ENCODE measurements around the gene KCTD16.

The KCTD16 gene

DNA sequence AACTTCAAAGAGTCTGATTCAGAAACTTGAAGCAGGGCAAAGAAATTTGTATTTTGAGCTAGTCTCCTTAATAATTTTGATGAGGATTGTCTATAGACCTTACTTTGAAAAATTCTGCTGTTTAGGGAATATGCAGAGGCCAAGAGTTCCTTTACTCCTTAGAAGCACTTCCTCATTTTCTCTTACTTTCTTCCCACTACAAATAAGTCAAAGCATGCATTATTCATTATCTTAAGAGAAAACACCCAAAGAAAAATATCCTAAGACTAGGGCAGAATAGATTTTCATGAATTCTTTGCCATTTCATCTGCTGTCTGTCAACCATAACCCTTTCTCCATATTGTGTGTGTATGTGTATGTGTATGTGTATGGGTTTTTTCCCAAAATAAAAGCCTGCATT, 307.9 kb downstream of the KCTD16 start:
- Histone ChIP-seq H3K27me3 (ENCODE audit: control insufficient read depth in 1 of 2, insufficient read depth in 2 of 2, low read length in 2 of 2) (no peaks in the 10 kb centered on the region), H3K4me3 (ENCODE audit: low read depth in 1 of 2, low read length in 2 of 2) (no peak overlapping the region), H3K36me3 (ENCODE audit: control insufficient read depth in 1 of 2, insufficient read depth in 2 of 2, low read length in 2 of 2) (no peaks in the 10 kb centered on the region), H3K27ac (ENCODE audit: low read depth, low read length) (no peak overlapping the region), H3K9me3 (ENCODE audit: control insufficient read depth in 1 of 2, low read length in 2 of 2) (no peaks in the 10 kb centered on the region), H3K4me1 (ENCODE audit: control insufficient read depth in 1 of 2, insufficient read depth in 2 of 2, low read length in 2 of 2) (no peaks in the 10 kb centered on the region), H3K9ac (ENCODE audit: low read depth in 1 of 2, low read length in 2 of 2) (no peak overlapping the region)

DNA sequence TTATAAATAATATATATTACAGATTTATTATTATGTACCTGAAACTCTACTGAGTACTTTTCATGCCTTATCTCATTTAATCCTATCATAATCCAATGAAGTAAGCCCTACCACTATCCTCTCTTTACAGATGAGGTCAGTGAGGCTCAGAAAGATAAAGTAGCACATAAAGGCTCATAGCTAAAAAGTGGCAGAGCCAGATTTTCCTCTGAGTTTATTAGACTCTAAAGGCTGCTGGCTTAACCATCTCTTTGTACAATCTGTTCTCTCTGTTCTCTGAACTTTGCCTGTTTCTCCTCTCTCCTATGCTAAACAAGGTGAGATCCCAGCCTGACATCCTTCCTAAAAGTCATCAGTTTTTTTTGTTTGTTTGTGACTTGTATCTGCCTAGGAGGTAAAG, 311.2 kb downstream of the KCTD16 start:
- Histone ChIP-seq H3K4me1 (ENCODE audit: control insufficient read depth in 1 of 2, insufficient read depth in 2 of 2, low read length in 2 of 2) (no peaks in the 10 kb centered on the region), H3K27ac (ENCODE audit: low read depth, low read length) (no peak overlapping the region), H3K4me3 (ENCODE audit: low read depth in 1 of 2, low read length in 2 of 2) (no peak overlapping the region), H3K9ac (ENCODE audit: low read depth in 1 of 2, low read length in 2 of 2) (no peak overlapping the region), H3K27me3 (ENCODE audit: control insufficient read depth in 1 of 2, insufficient read depth in 2 of 2, low read length in 2 of 2) (peaks cover 0 to 2% of the 10 kb centered on the region in 2 donors), H3K36me3 (ENCODE audit: control insufficient read depth in 1 of 2, insufficient read depth in 2 of 2, low read length in 2 of 2) (no peaks in the 10 kb centered on the region), H3K9me3 (ENCODE audit: control insufficient read depth in 1 of 2, low read length in 2 of 2) (no peaks in the 10 kb centered on the region)

DNA sequence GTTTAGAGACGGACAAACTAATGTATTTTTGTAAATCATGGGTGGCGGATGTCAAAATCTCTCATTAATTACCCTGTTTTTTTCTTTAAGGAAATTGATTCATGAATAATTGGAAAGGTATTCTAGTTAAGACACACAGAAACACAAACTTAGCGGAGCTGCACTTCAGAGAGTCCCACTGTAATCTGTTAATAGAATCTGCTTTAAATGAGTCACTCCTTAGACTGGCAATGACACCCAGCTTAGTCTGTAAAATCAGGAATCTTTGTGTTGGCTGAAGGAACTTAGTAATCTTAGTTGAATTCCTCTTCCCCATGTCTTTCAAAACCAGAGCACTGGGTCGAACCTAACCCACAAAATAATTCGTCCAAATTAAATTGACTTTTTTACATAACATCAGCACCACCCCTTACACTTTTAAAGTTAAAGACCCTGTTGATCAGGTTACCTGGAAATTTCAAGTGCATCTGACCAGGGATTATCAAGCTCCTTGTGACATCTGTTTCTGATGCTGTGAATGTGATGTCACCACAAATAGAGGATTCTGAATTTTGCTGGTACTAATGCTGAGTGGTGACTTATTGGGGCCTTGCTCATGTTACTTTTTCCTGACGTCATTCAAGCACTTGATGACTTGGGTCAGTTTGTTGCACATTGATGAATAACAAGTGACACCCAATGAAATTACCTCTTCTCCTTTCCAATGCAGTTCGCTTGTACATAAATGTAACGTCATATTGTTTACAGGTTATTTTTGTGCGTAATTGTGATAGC, 313.6 kb downstream of the KCTD16 start:
- H3K4me3 ChIP-seq (ENCODE audit: low read depth in 1 of 2, low read length in 2 of 2): no peak overlapping the region

DNA sequence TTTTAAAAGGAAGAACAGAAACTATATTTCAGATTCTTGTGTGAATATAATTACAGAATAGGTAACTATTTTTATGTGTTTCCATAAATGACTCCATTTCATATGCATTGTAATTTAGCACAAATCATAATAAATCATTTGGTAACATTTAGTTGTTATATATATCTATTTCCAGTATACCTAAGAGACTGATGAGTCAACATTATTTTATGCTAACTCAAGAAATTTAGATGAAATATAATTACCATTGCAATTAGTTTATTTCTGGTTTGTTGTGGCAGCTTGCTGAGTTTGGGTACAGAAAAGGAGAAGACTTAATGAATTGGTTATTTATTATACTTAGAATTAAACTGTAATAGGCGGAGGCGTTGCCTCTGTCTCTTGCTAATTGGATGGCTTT, 314.9 kb downstream of the KCTD16 start:
- no peak overlapping the region for H3K9ac ChIP-seq (ENCODE audit: low read depth in 1 of 2, low read length in 2 of 2)
- H3K9me3 ChIP-seq (ENCODE audit: control insufficient read depth in 1 of 2, low read length in 2 of 2): no peaks in the 10 kb centered on the region
- H3K4me1 ChIP-seq (ENCODE audit: control insufficient read depth in 1 of 2, insufficient read depth in 2 of 2, low read length in 2 of 2): no peaks in the 10 kb centered on the region
- H3K27ac ChIP-seq (ENCODE audit: low read depth, low read length): no peak overlapping the region
- peaks cover 0 to 2% of the 10 kb centered on the region in 2 donors for H3K27me3 ChIP-seq (ENCODE audit: control insufficient read depth in 1 of 2, insufficient read depth in 2 of 2, low read length in 2 of 2)
- no peak overlapping the region for H3K4me3 ChIP-seq (ENCODE audit: low read depth in 1 of 2, low read length in 2 of 2)
- H3K36me3 ChIP-seq (ENCODE audit: control insufficient read depth in 1 of 2, insufficient read depth in 2 of 2, low read length in 2 of 2): no peaks in the 10 kb centered on the region

More for the DNA sequence above, 313.6 kb downstream of the KCTD16 start:
- Histone ChIP-seq H3K27ac (ENCODE audit: low read depth, low read length) (no peak overlapping the region), H3K27me3 (ENCODE audit: control insufficient read depth in 1 of 2, insufficient read depth in 2 of 2, low read length in 2 of 2) (peaks cover 0 to 2% of the 10 kb centered on the region in 2 donors), H3K9ac (ENCODE audit: low read depth in 1 of 2, low read length in 2 of 2) (no peak overlapping the region), H3K9me3 (ENCODE audit: control insufficient read depth in 1 of 2, low read length in 2 of 2) (no peaks in the 10 kb centered on the region), H3K4me1 (ENCODE audit: control insufficient read depth in 1 of 2, insufficient read depth in 2 of 2, low read length in 2 of 2) (no peaks in the 10 kb centered on the region), H3K36me3 (ENCODE audit: control insufficient read depth in 1 of 2, insufficient read depth in 2 of 2, low read length in 2 of 2) (no peaks in the 10 kb centered on the region)

DNA sequence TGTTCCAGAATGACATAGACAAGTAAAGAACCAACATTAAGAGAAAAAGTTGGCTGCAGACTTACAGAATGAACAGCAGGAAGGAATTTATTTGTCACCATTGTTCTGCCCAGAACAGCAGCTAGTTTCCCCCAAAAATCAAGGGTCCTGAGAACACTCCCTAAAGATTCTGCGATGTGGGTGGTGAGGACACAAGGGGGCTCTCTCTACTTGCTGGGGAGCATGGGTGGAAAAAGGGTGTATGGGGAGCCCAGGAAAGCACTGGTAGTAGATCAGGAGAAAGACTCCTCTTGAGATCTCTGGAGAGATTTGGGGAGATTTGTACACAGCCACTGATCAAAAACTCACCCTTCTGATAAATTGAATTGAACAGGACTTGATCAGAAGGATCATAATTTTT, 316.5 kb downstream of the KCTD16 start:
- Histone ChIP-seq H3K36me3 (ENCODE audit: control insufficient read depth in 1 of 2, insufficient read depth in 2 of 2, low read length in 2 of 2) (no peaks in the 10 kb centered on the region), H3K4me3 (ENCODE audit: low read depth in 1 of 2, low read length in 2 of 2) (no peak overlapping the region), H3K27ac (ENCODE audit: low read depth, low read length) (no peak overlapping the region), H3K4me1 (ENCODE audit: control insufficient read depth in 1 of 2, insufficient read depth in 2 of 2, low read length in 2 of 2) (no peaks in the 10 kb centered on the region), H3K9me3 (ENCODE audit: control insufficient read depth in 1 of 2, low read length in 2 of 2) (no peaks in the 10 kb centered on the region), H3K9ac (ENCODE audit: low read depth in 1 of 2, low read length in 2 of 2) (no peak overlapping the region), H3K27me3 (ENCODE audit: control insufficient read depth in 1 of 2, insufficient read depth in 2 of 2, low read length in 2 of 2) (peaks cover 0 to 2% of the 10 kb centered on the region in 2 donors)

DNA sequence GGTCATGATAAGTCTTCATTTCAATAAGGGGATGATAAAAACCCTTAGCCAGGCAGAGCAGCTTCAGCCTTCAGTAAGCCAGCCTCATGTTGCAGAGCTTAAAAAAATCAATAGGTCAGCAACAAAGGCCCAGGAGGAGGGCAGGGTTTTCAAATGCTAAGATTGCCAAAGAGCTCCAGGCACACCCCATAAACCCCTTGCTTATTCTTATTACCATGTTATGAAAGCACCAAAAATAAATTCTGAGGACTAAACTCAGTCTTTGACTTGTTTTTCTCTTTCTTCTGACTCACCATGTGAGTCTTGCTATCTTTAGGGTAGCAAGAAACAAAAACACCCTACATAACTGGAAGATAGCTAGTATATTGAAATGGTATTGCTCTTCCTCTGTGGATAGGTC, 317.1 kb downstream of the KCTD16 start:
- H3K36me3 ChIP-seq (ENCODE audit: control insufficient read depth in 1 of 2, insufficient read depth in 2 of 2, low read length in 2 of 2): no peaks in the 10 kb centered on the region
- no peak overlapping the region for H3K9ac ChIP-seq (ENCODE audit: low read depth in 1 of 2, low read length in 2 of 2)
- peaks cover 0 to 2% of the 10 kb centered on the region in 2 donors for H3K27me3 ChIP-seq (ENCODE audit: control insufficient read depth in 1 of 2, insufficient read depth in 2 of 2, low read length in 2 of 2)
- H3K9me3 ChIP-seq (ENCODE audit: control insufficient read depth in 1 of 2, low read length in 2 of 2): no peaks in the 10 kb centered on the region
- H3K4me3 ChIP-seq (ENCODE audit: low read depth in 1 of 2, low read length in 2 of 2): no peak overlapping the region
- no peaks in the 10 kb centered on the region for H3K4me1 ChIP-seq (ENCODE audit: control insufficient read depth in 1 of 2, insufficient read depth in 2 of 2, low read length in 2 of 2)
- H3K27ac ChIP-seq (ENCODE audit: low read depth, low read length): no peak overlapping the region

DNA sequence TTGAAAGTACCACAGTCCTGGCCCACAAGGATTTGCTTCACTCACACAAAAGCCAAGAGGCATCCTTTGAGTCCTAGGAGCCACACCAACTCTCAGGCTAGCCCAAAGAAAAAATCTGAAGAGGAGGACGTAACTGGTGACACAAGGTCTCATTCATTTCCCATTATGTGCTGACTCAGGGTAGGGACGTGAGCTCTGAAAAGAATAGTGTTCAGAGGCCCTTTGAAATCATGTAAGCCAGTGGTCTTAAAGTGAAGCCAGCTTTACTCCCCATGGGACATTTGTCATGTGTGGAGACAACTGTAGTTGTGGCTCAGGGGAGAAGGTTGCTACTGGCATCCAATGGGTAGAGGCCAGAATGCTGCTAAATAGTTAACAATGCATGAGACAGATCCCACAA, 332.4 kb downstream of the KCTD16 start:
- Histone ChIP-seq H3K27ac (ENCODE audit: low read depth, low read length) (no peak overlapping the region), H3K4me1 (ENCODE audit: control insufficient read depth in 1 of 2, insufficient read depth in 2 of 2, low read length in 2 of 2) (no peaks in the 10 kb centered on the region), H3K4me3 (ENCODE audit: low read depth in 1 of 2, low read length in 2 of 2) (no peak overlapping the region), H3K27me3 (ENCODE audit: control insufficient read depth in 1 of 2, insufficient read depth in 2 of 2, low read length in 2 of 2) (no peaks in the 10 kb centered on the region), H3K9ac (ENCODE audit: low read depth in 1 of 2, low read length in 2 of 2) (no peak overlapping the region), H3K9me3 (ENCODE audit: control insufficient read depth in 1 of 2, low read length in 2 of 2) (no peaks in the 10 kb centered on the region), H3K36me3 (ENCODE audit: control insufficient read depth in 1 of 2, insufficient read depth in 2 of 2, low read length in 2 of 2) (no peaks in the 10 kb centered on the region)

DNA sequence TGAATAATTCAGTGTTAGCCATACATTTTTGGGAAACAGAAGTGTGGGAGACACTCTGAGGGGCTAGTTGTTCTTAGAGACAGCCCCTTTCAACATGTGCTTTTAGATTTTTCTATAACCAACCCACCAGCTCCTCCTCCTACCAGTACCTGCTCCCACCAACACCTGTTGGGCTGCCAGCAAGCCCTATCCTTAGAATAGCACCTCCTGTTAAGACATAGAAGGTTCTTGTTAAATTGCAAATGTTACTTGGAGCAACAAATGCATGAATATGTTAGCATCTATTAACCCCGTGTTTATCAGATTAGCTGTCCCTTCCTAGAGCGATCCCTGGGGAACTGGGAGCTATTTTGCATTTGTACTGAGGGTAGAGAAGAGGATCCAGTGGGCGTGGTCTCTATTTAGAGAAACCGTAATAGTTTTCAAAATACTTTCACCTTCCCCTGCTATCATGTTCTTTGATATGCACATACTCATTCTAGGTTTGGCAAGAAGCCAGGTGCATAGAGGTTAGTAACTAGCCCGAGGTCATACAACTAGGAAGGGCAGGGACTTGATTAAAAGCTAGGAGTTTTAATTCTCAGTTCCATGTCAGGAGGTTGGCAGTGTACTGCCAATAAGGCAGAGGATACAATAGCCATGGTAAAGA, 334.4 kb downstream of the KCTD16 start:
- Histone ChIP-seq H3K9ac (ENCODE audit: low read depth in 1 of 2, low read length in 2 of 2) (no peak overlapping the region), H3K4me1 (ENCODE audit: control insufficient read depth in 1 of 2, insufficient read depth in 2 of 2, low read length in 2 of 2) (no peaks in the 10 kb centered on the region), H3K9me3 (ENCODE audit: control insufficient read depth in 1 of 2, low read length in 2 of 2) (no peaks in the 10 kb centered on the region), H3K4me3 (ENCODE audit: low read depth in 1 of 2, low read length in 2 of 2) (no peak overlapping the region), H3K27me3 (ENCODE audit: control insufficient read depth in 1 of 2, insufficient read depth in 2 of 2, low read length in 2 of 2) (no peaks in the 10 kb centered on the region), H3K27ac (ENCODE audit: low read depth, low read length) (no peak overlapping the region), H3K36me3 (ENCODE audit: control insufficient read depth in 1 of 2, insufficient read depth in 2 of 2, low read length in 2 of 2) (no peaks in the 10 kb centered on the region)

DNA sequence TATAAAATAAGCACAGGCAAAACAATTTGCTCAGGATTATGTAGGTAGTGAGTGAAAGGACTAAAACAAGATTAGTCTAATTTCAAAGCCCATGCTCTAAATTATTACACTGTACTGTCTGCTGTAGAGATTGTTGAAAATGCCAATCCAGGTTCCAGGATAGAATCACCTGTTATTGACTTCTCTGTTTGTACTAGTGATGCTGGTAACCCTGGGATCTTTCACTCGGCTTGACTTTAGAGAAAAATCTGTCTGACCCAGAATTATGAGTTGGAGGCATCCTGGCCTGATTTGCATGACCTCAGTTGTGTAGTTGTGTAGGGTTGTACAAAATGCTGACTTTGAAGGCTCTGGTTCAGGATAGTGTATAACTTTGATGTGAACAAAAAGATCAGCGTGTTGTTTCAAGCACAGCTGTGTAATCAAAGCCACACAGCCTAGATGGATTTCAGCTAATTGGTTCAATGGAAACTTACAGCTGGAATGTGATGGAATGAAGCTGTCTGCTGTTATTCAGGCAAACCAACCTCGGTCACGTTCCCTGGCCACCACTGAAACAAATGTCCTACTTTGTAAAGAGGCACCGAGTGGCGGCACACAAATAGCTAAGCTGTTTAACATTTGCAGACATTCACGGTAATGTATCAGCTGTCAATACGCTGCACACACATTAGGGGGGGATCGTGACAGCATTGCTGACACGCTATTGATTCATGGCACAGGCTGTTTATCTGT, 340.3 kb downstream of the KCTD16 start:
- Histone ChIP-seq H3K9ac (ENCODE audit: low read depth in 1 of 2, low read length in 2 of 2) (no peak overlapping the region), H3K4me3 (ENCODE audit: low read depth in 1 of 2, low read length in 2 of 2) (no peak overlapping the region)

DNA sequence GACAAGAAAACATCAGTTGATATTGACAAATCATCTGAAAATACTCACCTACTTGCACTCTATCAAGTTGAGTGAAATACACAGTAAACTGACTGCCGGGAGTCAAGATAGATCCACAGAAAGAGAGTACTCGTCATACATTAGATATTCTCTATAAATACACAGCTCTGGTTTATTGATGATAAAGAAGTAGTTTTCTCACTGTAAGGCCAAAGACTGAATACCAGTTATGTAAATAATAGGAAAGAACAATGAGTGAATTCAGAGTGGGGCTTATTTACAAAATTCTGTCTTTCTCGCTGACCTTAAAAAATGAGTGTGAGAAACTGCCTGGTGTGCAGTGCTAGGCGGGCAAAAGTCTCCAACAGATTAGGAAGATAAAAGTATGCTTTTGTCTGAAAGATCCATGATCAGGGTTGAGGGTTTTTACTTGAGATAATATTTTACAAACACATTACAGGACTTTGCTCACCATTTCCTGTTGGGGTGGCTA, 341.0 kb downstream of the KCTD16 start:
- Histone ChIP-seq H3K9ac (ENCODE audit: low read depth in 1 of 2, low read length in 2 of 2) (no peak overlapping the region), H3K4me3 (ENCODE audit: low read depth in 1 of 2, low read length in 2 of 2) (no peak overlapping the region), H3K9me3 (ENCODE audit: control insufficient read depth in 1 of 2, low read length in 2 of 2) (no peaks in the 10 kb centered on the region), H3K4me1 (ENCODE audit: control insufficient read depth in 1 of 2, insufficient read depth in 2 of 2, low read length in 2 of 2) (no peaks in the 10 kb centered on the region), H3K27ac (ENCODE audit: low read depth, low read length) (no peak overlapping the region), H3K36me3 (ENCODE audit: control insufficient read depth in 1 of 2, insufficient read depth in 2 of 2, low read length in 2 of 2) (no peaks in the 10 kb centered on the region), H3K27me3 (ENCODE audit: control insufficient read depth in 1 of 2, insufficient read depth in 2 of 2, low read length in 2 of 2) (no peaks in the 10 kb centered on the region)

More for the DNA sequence above, 340.3 kb downstream of the KCTD16 start:
- Histone ChIP-seq H3K9me3 (ENCODE audit: control insufficient read depth in 1 of 2, low read length in 2 of 2) (no peaks in the 10 kb centered on the region), H3K4me1 (ENCODE audit: control insufficient read depth in 1 of 2, insufficient read depth in 2 of 2, low read length in 2 of 2) (no peaks in the 10 kb centered on the region), H3K27me3 (ENCODE audit: control insufficient read depth in 1 of 2, insufficient read depth in 2 of 2, low read length in 2 of 2) (no peaks in the 10 kb centered on the region), H3K27ac (ENCODE audit: low read depth, low read length) (no peak overlapping the region), H3K36me3 (ENCODE audit: control insufficient read depth in 1 of 2, insufficient read depth in 2 of 2, low read length in 2 of 2) (no peaks in the 10 kb centered on the region)

Measured in duodenal mucosa (tissue), 2 donors.